GM18505 (cell line): ENCODE data around the gene SHISA2.
"Not testable (repeated sequence)": the region's sequence is repeated elsewhere in the genome, so short reads cannot be mapped to it uniquely, and the experiment has no call there.

Experiments
- ATAC-seq: cut with Tn5 transposase; IDR thresholded peaks from one replicate; pipeline ENCODE4 v1.9.1; 2021; ENCODE audit not compliant: unreplicated experiment
- POLR2A ChIP-seq: IDR thresholded peaks from 4 replicates; pipeline ENCODE4 v1.6.1; 2011; ENCODE audit warnings: borderline replicate concordance; ENCODE audit not compliant: insufficient read depth, insufficient read length; ENCODE audit errors: extremely low read depth

SHISA2 gene

GRCh38 chr13:26051657-26052311 lies at the start of gene SHISA2:
SHISA2 (minus strand) TSS chr13:26052016; CDS start chr13:26050975, 1,041 bp downstream.
- TF ChIP-seq POLR2A = no peak
- ATAC-seq = no peak

DNA sequence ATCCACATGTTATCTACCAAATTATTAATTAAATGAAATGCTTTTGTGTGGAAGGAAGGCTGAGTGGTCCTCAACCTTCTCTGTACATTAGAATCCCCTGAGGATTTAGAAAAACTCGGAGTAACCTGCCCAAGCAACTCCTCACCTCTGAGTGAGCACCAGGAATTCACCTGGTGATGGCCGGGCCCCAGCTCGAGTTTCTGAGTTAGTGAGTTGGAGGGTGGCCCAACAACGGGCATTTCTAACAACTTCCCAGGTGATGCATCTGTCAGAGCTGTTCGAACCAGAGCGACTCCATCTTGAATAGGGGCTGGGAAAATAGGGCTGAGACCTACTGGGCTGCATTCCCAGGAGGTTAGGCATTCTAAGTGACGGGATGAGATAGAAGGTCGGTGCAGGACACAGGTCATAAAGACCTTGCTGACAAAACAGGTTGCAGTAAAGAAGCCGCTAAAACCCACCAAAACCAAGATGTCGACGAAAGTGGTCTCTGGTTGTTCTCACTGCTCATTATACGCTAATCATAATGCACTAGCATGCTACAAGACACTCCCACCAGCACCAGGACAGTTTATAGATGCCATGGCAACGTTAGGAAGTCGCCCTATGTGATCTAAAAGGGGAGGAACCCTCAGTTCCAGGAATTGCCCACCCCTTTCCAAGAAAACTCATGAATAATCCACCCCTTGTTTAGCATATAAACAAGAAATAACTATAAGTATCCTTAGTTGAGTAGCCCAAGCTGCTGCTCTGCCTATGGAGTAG lies 44.2 kb upstream of the SHISA2 start:
- ATAC-seq = no peak
- no peak for TF ChIP-seq POLR2A

DNA sequence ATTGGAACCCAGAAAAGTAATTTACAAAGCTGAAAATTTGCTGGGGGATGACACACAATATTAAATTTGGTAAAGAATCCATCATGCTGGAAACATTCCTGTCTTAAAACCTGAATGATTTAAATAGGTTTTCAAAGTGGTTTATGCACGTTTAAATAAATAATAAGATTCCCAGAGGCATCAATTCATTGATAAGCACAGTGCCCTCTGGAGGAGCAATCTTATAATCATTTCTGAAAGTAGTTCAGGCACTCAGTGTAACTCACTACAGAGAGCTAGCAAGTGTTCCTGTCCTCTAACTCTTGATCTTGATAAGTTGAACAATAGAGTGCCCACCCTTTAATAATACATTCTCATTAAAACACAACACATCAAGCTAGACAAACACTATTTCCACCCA lies 43.5 kb upstream of the SHISA2 start:
- no peak for ATAC-seq
- no peak for TF ChIP-seq POLR2A

GRCh38 chr13:26076821-26077220 lies 25.0 kb upstream of the SHISA2 start:
- ATAC-seq = not testable (repeated sequence)

GRCh38 chr13:26075498-26075897 lies 23.7 kb upstream of the SHISA2 start:
- no peak for ATAC-seq
- no peak for TF ChIP-seq POLR2A

GRCh38 chr13:26074706-26075105 lies 22.9 kb upstream of the SHISA2 start:
- TF ChIP-seq POLR2A = no peak
- no peak for ATAC-seq

DNA sequence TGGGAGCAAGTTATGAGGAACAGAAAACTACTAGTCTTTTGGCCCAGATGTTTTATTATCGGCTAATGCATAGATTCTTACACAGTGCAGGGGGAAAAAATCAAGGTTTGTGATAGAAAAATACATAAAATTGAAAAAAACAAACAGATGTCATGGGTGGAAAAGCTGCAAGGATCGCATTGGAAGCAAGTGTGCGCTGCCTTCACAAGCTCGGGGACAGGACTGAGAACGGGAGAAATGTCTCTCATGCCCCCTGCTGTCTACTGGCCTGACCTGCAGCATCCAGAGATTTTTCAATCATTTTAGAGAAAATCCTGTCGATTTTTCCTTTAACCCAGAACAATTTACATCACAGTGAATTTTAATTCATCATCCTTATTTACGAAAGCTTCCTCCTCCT lies 20.5 kb upstream of the SHISA2 start:
- not testable (repeated sequence) for ATAC-seq

DNA sequence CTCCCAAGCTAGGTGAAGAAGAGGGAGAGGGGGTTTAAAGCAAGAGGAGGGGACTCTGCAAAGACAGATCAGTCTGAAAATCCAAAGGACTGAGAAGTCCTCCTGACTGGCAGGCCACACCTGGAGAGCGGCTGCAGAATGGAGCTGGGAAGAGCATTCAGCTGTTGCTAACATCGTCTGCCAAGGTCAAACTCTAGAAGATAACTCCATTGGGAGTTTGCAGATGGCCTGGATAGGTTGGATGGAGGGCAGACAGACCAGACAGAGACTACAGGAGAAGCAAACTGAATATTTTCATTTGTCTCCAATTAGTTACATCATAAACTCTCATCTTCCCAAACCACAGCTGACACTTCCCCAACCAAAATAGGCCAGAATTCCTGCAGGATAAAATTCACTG lies 19.9 kb upstream of the SHISA2 start:
- no peak for ATAC-seq
- no peak for TF ChIP-seq POLR2A

DNA sequence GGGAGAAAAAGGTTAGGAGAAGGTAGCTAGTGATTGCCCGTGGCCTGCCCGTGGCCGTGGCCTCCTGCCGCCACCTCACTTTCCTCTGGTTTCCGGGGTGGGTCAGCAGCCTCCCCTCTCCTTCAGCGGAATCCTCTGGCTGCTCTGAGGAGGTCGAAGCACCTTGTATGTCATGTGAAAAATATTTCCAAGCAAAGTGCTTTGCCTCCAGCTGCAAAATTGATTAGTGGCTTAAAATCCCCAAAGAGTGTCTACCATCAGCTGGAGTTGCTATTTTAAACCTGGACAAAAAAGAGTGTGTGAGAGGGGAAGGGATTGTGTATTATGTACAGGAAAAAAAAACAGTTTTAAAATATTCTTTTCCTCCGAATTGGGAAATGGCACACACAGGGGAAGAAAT lies 17.8 kb upstream of the SHISA2 start:
- ATAC-seq = not testable (repeated sequence)

DNA sequence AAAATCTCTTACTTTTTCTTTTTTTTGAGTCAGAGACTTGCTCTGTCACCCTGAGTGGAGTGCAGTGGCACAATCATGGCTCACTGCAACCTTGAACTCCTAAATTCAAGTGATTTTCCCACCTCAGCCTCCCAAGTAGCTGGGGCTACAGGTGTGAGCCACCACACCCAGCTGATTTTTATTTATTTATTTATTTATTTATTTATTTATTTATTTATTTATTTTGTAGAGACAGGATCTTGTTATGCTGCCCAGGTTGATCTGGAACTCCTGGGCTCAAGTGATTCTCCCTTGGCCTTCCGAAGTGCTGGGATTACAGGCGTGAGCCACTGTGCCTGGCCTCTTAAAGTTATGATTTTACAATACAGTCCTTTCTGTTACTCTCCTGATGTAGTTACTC lies 16.6 kb upstream of the SHISA2 start:
- ATAC-seq = not testable (repeated sequence)

DNA sequence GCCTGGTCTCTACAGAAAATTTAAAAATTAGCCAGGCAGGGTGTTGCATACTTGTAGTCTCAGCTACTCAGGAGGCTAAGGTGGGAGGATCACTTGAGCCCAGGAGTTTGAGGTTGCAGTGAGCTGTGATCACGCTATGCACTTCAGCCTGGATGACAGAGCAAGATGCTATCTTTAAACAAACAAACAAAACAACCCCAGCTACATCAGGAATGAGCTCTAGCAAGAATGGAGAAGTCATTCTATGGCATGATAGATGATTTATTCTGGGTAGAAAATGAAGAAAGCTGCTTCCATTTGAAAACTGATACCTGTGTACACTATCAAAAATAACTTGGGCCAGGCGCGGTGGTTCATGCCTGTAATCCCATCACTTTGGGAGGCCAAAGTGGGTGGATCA lies 15.8 kb upstream of the SHISA2 start:
- ATAC-seq = no peak
- TF ChIP-seq POLR2A = no peak

DNA sequence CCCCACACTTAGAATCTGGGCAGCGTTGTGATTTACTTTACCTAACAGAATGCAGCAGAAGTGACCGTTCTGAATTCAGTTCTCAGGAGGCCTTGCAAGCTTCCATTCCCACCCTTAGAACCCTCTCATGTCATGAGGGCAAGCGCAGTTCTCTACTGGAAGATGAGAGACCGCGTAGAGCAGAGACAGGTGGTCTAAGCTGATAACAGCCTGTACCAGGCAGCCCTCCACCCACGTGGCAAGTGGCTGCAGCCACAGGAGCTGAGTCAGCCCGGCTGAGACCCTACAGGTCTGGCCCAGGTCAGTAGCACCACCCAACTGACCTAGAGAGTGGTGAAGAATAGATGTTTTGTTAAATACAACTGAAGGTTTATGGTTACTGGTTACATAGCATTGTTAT lies 14.7 kb upstream of the SHISA2 start:
- ATAC-seq = not testable (repeated sequence)

DNA sequence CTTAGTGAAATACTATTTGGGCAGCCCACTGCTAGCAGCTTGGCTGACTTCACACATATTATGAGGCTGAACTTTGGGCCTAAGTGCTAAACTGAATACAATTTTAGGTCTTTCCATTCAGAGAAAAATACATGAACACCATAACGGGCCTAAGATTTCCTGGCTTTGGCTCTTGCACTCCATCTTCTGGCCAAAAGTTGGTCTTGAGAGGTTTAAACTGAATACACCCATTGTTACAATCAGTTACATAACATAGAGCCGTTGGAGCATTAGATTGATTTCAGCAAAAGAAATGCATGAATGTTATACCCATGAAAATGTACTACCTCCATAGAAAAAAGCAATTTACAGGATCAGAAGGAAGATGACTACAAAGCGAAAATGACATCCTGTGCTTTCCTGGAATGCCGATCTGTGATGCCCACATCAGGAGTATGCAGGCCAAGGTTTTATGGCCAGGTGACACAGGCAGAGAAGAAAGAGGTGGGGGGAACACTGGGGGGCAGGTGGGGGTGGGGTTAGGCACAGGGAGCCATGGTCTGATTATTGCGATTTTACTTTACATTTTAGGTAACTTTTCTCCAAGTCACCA lies 11.1 kb upstream of the SHISA2 start:
- no peak for ATAC-seq

DNA sequence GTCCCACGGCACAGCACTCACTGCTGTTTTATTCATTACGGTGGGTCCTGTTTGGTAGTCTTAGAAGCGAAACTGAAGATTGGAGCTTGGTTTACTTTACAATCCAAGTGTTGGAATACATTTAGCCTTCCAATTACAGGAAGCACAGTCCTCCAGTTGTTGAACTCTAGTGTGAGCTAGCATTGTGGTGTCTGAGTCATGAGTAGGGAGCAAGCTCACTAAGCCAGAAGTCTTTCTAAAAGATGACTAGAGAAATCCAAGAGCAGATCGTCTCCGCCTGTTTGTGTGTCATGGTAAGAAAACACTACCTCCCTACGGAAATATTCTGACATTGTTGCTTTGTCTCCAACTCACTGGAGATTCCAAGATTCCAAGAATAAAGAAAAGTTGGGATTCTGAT lies 10.1 kb upstream of the SHISA2 start:
- no peak for TF ChIP-seq POLR2A

More for the DNA sequence above, 11.1 kb upstream of the SHISA2 start:
- TF ChIP-seq POLR2A = no peak

GRCh38 chr13:26061256-26061655 lies 9.4 kb upstream of the SHISA2 start:
- no peak for ATAC-seq
- TF ChIP-seq POLR2A = no peak

More for the DNA sequence above, 10.1 kb upstream of the SHISA2 start:
- ATAC-seq = no peak

GRCh38 chr13:26060357-26060756 lies 8.5 kb upstream of the SHISA2 start:
- ATAC-seq = no peak
- TF ChIP-seq POLR2A = no peak
